Tibial artery (tissue), 4 donors: ENCODE data around the gene MLIP.
"Not testable (repeated sequence)": the region's sequence is repeated elsewhere in the genome, so short reads cannot be mapped to it uniquely, and the experiment has no call there.

Source experiments
- DNase-seq, 2 donors: peaks; one replicate each; pipeline ENCODE4 v3.0.0-alpha.2; 2019
- H3K27ac ChIP-seq, 2 donors: fragments of 200-600 bp; sonication (generic) in 1 of 2; 1 replicate in 1 of 2; 2 replicates in 1 of 2; pipeline ENCODE4 v1.5.1; 2018 to 2019; ENCODE audit warnings: mild to moderate bottlenecking in 1 of 2
- H3K27me3 ChIP-seq, 2 donors: fragments of 200-600 bp; sonication (generic) in 1 of 2; one replicate each; pipeline versions ENCODE4 v1.5.1 to v1.6.0; 2016 to 2019
- H3K36me3 ChIP-seq, 3 donors: fragments of 200-600 bp; sonication (generic) in 2 of 3; one replicate each; pipeline ENCODE4 v1.5.1; 2016 to 2019; ENCODE audit warnings: mild to moderate bottlenecking in 2 of 3
- H3K4me1 ChIP-seq, 4 donors: fragments of 200-600 bp; sonication (generic) in 2 of 4; 1 replicate in 3 of 4; 2 replicates in 1 of 4; pipeline ENCODE4 v1.5.1; 2016 to 2019
- H3K4me3 ChIP-seq, 2 donors: fragments of 200-600 bp; sonication (generic) in 1 of 2; 1 replicate in 1 of 2; 2 replicates in 1 of 2; pipeline ENCODE4 v1.5.1; 2018 to 2019; ENCODE audit warnings: mild to moderate bottlenecking in 2 of 2
- H3K9me3 ChIP-seq, 3 donors: fragments of 200-600 bp; sonication (generic) in 1 of 3; one replicate each; pipeline ENCODE4 v1.5.1; 2016 to 2019
- CTCF ChIP-seq, 2 experiments: fragments of 200-600 bp in 1 of 2; fragments of 450-650 bp in 1 of 2; IDR thresholded peaks; one replicate each; pipeline ENCODE4 v1.5.1; 2017 to 2019; ENCODE audit warnings: antibody characterized with exemption in 2 of 2, mild to moderate bottlenecking in 1 of 2, moderate library complexity in 1 of 2
- intact Hi-C: fragments of 100-400 bp; cut with DNase I; formaldehyde crosslinking; loops from one replicate; pipeline ENCODE4 v1.15.0; 2023; ENCODE audit warnings: low total_unique reads

MLIP gene

DNA sequence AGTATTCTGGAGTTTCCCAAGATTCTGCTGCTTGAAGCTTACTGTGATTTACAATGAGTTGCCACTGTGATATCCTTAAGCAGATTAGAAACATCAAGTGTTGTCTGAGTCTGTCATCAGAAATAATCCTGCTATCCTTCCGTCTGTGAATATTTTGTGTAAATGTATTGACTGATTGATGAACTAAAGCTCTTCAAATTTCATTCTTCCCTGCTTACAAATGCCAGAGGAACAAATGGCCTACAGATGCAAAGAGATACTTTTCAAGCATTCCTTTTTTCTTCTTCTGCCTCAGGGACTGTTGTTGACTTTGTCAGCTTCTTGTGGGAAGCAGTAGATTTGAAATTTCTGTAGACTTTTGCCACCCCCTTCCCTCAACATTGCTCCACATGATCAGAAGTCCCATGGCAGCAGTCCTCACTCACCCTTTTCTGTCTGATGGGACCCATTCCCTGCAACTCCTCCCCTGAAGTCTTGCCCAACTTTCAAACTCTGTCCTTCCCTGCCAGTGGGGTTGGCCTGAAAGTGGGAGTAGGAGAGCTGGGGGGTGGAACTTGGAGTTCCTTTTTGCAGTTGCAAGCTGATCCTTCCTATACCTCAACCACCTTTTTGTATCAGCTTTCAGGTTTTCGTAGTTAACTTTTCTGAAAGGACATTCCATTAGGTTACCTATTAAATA, 38.5 kb upstream of the MLIP start:
- no peak overlapping the region for H3K4me3 ChIP-seq
- intact Hi-C loops, result no loop called here
- TF ChIP-seq CTCF (IDR thresholded peaks at IDR 0.05), result no peak

DNA sequence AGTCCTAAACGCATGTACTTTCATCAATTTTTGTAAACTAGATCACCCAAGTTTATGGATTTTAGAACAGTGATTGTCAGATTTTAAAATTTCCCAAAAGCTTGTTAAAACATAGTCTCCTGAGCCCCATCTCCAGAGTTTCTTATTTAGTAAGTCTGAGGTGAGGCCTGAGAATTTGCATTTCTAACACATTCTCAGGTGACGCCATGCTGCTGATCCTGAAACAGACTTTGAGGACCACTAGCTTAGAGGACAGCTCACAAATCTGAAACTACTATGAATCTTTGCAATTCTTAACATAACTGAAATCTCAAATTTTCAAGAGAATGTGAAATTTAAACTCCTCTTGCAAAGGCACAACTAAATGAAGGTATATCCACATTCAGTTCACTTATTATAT, 37.8 kb upstream of the MLIP start:
- no peaks in the 10 kb centered on the region for H3K36me3 ChIP-seq
- DNase-seq, result no peak
- TF ChIP-seq CTCF (IDR thresholded peaks at IDR 0.05), result no peak
- H3K4me1 ChIP-seq, result peaks cover 0 to 5% (median 2%) of the 10 kb centered on the region in 4 donors
- intact Hi-C loops, result no loop called here
- no peak overlapping the region for H3K4me3 ChIP-seq
- no peak overlapping the region for H3K27ac ChIP-seq
- H3K27me3 ChIP-seq, result no peaks in the 10 kb centered on the region
- H3K9me3 ChIP-seq, result no peaks in the 10 kb centered on the region

More for the DNA sequence above, 38.5 kb upstream of the MLIP start:
- Histone ChIP-seq H3K27ac (no peak overlapping the region), H3K27me3 (no peaks in the 10 kb centered on the region), H3K9me3 (no peaks in the 10 kb centered on the region), H3K4me1 (peaks cover 0 to 5% (median 2%) of the 10 kb centered on the region in 4 donors), H3K36me3 (no peaks in the 10 kb centered on the region)
- DNase-seq, result no peak

DNA sequence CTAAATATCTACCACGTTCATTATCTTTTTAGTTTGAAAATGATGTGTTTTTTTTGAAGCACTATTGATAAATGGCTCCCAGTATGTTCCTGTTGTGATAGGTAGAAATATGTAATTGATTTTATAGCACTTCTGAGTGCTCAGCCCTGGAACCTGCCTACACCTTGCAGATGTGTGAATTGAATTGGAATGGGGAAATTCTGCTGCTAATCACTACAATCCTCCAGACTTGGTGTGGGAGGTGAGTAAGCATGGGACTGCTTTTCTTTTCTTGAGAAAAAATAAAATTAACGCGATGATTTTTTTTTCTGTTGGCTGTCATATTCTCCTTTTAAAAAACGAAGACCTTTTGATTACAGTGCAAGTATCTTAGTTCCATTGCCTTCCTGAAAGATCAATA, 37.1 kb upstream of the MLIP start:
- H3K9me3 ChIP-seq, result no peaks in the 10 kb centered on the region
- no peak overlapping the region for H3K4me3 ChIP-seq
- TF ChIP-seq CTCF (IDR thresholded peaks at IDR 0.05), result no peak
- peaks cover 0 to 5% (median 2%) of the 10 kb centered on the region in 4 donors for H3K4me1 ChIP-seq
- no peak for DNase-seq
- H3K36me3 ChIP-seq, result no peaks in the 10 kb centered on the region
- no peaks in the 10 kb centered on the region for H3K27me3 ChIP-seq
- no peak overlapping the region for H3K27ac ChIP-seq
- intact Hi-C loops, result no loop called here

GRCh38 chr6:54074578-54075195, 36.6 kb upstream of the MLIP start:
- H3K4me3 ChIP-seq, result no peak overlapping the region
- peaks cover 0 to 5% (median 2%) of the 10 kb centered on the region in 4 donors for H3K4me1 ChIP-seq
- H3K9me3 ChIP-seq, result no peaks in the 10 kb centered on the region
- TF ChIP-seq CTCF (IDR thresholded peaks at IDR 0.05), result no peak
- no peak for DNase-seq
- H3K27ac ChIP-seq, result no peak overlapping the region
- intact Hi-C loops, result no loop called here
- no peaks in the 10 kb centered on the region for H3K27me3 ChIP-seq
- H3K36me3 ChIP-seq, result no peaks in the 10 kb centered on the region

DNA sequence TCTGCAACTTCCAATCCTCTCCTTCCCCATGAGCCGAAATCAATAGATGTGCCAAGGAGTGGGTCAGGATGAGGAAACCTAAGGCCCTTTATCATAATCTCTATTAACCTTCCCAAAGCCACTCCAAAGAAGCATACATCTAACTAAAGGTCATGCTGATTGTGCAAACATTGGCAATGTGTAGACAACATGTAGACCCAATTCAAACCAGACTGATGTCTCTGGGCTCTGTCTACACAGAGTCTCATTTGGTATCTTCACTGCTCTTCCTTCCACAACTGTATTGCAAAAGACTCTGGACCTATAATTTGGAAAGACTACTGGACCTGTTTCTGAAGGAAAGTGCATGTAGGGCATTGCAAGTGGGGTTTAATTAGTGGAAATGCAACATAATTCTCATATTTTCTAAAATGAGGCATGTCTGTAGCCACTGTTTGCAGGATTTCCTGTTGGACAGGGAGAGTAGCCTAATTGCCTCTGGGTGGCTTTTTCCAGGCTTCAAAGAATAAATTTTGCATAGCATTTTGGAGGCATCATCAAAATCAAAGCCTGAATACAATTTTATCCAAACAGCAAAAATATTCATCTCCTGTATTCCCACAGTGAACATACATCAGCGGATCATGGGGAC, 35.0 kb upstream of the MLIP start:
- Histone ChIP-seq H3K27ac (no peak overlapping the region), H3K9me3 (no peaks in the 10 kb centered on the region), H3K4me3 (no peak overlapping the region), H3K4me1 (peaks cover 0 to 3% (median 0%) of the 10 kb centered on the region in 4 donors), H3K36me3 (no peaks in the 10 kb centered on the region), H3K27me3 (no peaks in the 10 kb centered on the region)
- TF ChIP-seq CTCF (IDR thresholded peaks at IDR 0.05), result no peak
- DNase-seq, result no peak
- intact Hi-C loops, result no loop called here

DNA sequence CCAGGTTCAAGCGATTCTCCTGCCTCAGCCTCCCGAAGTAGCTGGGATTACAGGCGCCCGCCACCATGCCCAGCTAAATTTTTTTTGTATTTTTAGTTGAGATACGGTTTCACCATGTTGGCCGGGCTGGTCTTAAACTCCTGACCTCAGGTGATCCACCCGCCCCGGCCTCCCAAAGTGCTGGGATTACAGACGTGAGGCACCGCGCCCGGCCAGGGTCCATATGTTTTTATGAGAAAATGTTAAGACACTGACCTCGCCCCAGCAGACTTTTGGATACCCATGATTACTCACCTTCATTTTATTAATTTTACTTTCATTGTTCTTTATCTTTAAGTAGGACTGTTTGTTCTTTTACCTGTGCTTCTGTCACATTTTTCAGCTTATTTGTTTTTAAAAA, 29.7 kb upstream of the MLIP start:
- H3K4me1 ChIP-seq, intact Hi-C loops, DNase-seq: not testable (repeated sequence)

More for the DNA sequence above, 29.7 kb upstream of the MLIP start:
- H3K27me3 ChIP-seq, H3K36me3 ChIP-seq, H3K27ac ChIP-seq, H3K4me3 ChIP-seq, H3K9me3 ChIP-seq: not testable (repeated sequence)
